Uterus (tissue), 4 donors: ENCODE results near the gene ZMAT5. TPM values are rescaled to one million over a fixed set of nuclear protein-coding genes. Genes with fewer than 3 reads are reported as not detected.

Source experiments
- DNase-seq, 2 donors: peaks; one replicate each; pipeline ENCODE4 v3.0.0-alpha.2; 2019 to 2020
- H3K27ac ChIP-seq, 2 donors: fragments of 200-600 bp; sonication (generic); 1 replicate in 1 of 2; 2 replicates in 1 of 2; pipeline ENCODE4 v1.5.1; 2016 to 2018
- H3K27me3 ChIP-seq, 2 donors: fragments of 200-600 bp; sonication (generic); one replicate each; pipeline ENCODE4 v1.5.1; 2018 to 2019; ENCODE audit warnings: control low read depth in 1 of 2
- H3K36me3 ChIP-seq, 2 donors: fragments of 200-600 bp; sonication (generic); one replicate each; pipeline ENCODE4 v1.5.1; 2019; ENCODE audit warnings: control low read depth in 1 of 2
- H3K4me1 ChIP-seq, 2 donors: fragments of 200-600 bp; sonication (generic); one replicate each; pipeline ENCODE4 v1.5.1; 2018 to 2019; ENCODE audit warnings: control low read depth in 1 of 2
- H3K4me3 ChIP-seq, 2 donors: fragments of 200-600 bp; sonication (generic); 1 replicate in 1 of 2; 2 replicates in 1 of 2; pipeline ENCODE4 v1.5.1; 2018 to 2019; ENCODE audit warnings: mild to moderate bottlenecking in 1 of 2
- H3K9me3 ChIP-seq, 2 donors: fragments of 200-600 bp; sonication (generic); one replicate each; pipeline ENCODE4 v1.5.1; 2019; ENCODE audit warnings: control low read depth in 1 of 2
- CTCF ChIP-seq, 4 experiments: fragments of 200-600 bp in 2 of 4; fragments of 450-650 bp in 2 of 4; sonication (generic) in 2 of 4; IDR thresholded peaks; one replicate each; pipeline ENCODE4 v1.5.1; 2016 to 2019; ENCODE audit warnings: antibody characterized with exemption in 4 of 4, mild to moderate bottlenecking in 2 of 4, moderate library complexity in 1 of 4
- POLR2A ChIP-seq, 2 donors: fragments of 450-650 bp; IDR thresholded peaks; one replicate each; pipeline ENCODE4 v1.6.1; 2016; ENCODE audit warnings: antibody characterized with exemption in 2 of 2, mild to moderate bottlenecking in 1 of 2, moderate library complexity in 1 of 2
- intact Hi-C: fragments of 100-400 bp; cut with DNase I; formaldehyde crosslinking; loops from one replicate; pipeline ENCODE4 v1.15.1; 2023; ENCODE audit warnings: low total_unique reads
- total RNA-seq, 4 donors: library from RNA; depleted of rRNA in 3 of 4; stranded (reverse); fragments of >200 nt in 3 of 4; gene quantifications; one replicate each; pipeline versions ENCODE4 v1.1.0 to v1.2.4, GENCODE V29; 2014 to 2023
- donor health status: DM: yes; HTN: yes; CAD: no.

The ZMAT5 gene
- total RNA-seq, 4 donors from 2014 or later = 12.0 to 47.4 (median 23.4) TPM

GRCh38 chr22:29813563-29813962 is 46.8 kb upstream of the ZMAT5 start:
- H3K27me3 ChIP-seq = no peaks in the 10 kb centered on the region
- no peaks in the 10 kb centered on the region for H3K36me3 ChIP-seq

GRCh38 chr22:29813126-29813525 is 46.3 kb upstream of the ZMAT5 start:
- intact Hi-C loops = no loop called here
- no peaks in the 10 kb centered on the region for H3K27me3 ChIP-seq
- H3K9me3 ChIP-seq = no peaks in the 10 kb centered on the region
- H3K4me3 ChIP-seq = no peak overlapping the region
- no peaks in the 10 kb centered on the region for H3K36me3 ChIP-seq
- H3K27ac ChIP-seq = no peak overlapping the region
- no peak for DNase-seq
- TF ChIP-seq POLR2A (IDR thresholded peaks at IDR 0.05) = no peak
- no peaks in the 10 kb centered on the region for H3K4me1 ChIP-seq

More at GRCh38 chr22:29813563-29813962, 46.8 kb upstream of the ZMAT5 start:
- no peak for DNase-seq
- no peaks in the 10 kb centered on the region for H3K4me1 ChIP-seq
- no peaks in the 10 kb centered on the region for H3K9me3 ChIP-seq
- no peak for TF ChIP-seq POLR2A (IDR thresholded peaks at IDR 0.05)
- TF ChIP-seq CTCF (IDR thresholded peaks at IDR 0.05) = no peak
- intact Hi-C loops = no loop called here
- H3K4me3 ChIP-seq = no peak overlapping the region
- H3K27ac ChIP-seq = no peak overlapping the region

- DNase-seq = no peak
- intact Hi-C loops = no loop called here
- no peaks in the 10 kb centered on the region for H3K27me3 ChIP-seq
- no peak overlapping the region for H3K4me3 ChIP-seq
- TF ChIP-seq POLR2A (IDR thresholded peaks at IDR 0.05) (no peak), CTCF (IDR thresholded peaks at IDR 0.05) (no peak)
- H3K27ac ChIP-seq = no peak overlapping the region
- H3K36me3 ChIP-seq = no peaks in the 10 kb centered on the region
- H3K4me1 ChIP-seq = no peaks in the 10 kb centered on the region
- no peaks in the 10 kb centered on the region for H3K9me3 ChIP-seq
These were observed 44.6 kb upstream of the ZMAT5 start for GRCh38 chr22:29811377-29811776.

- H3K27ac ChIP-seq = no peak overlapping the region
- no peak overlapping the region for H3K4me3 ChIP-seq
- no peaks in the 10 kb centered on the region for H3K4me1 ChIP-seq
- no peak for DNase-seq
- H3K27me3 ChIP-seq = no peaks in the 10 kb centered on the region
- no peaks in the 10 kb centered on the region for H3K9me3 ChIP-seq
- H3K36me3 ChIP-seq = no peaks in the 10 kb centered on the region
- TF ChIP-seq CTCF (IDR thresholded peaks at IDR 0.05) (no peak), POLR2A (IDR thresholded peaks at IDR 0.05) (no peak)
- intact Hi-C loops = no loop called here
These were observed 43.4 kb upstream of the ZMAT5 start for GRCh38 chr22:29810216-29810615.

- H3K4me3 ChIP-seq = no peak overlapping the region
- H3K27ac ChIP-seq = no peak overlapping the region
- DNase-seq = no peak
- intact Hi-C loops = no loop called here
- H3K27me3 ChIP-seq = no peaks in the 10 kb centered on the region
- H3K9me3 ChIP-seq = no peaks in the 10 kb centered on the region
- TF ChIP-seq CTCF (IDR thresholded peaks at IDR 0.05) (no peak), POLR2A (IDR thresholded peaks at IDR 0.05) (no peak)
- no peaks in the 10 kb centered on the region for H3K4me1 ChIP-seq
- no peaks in the 10 kb centered on the region for H3K36me3 ChIP-seq
These were observed 39.4 kb upstream of the ZMAT5 start for GRCh38 chr22:29806196-29806595.

GRCh38 chr22:29804985-29805384 is 38.2 kb upstream of the ZMAT5 start:
- H3K9me3 ChIP-seq = no peaks in the 10 kb centered on the region
- intact Hi-C loops = no loop called here
- DNase-seq = no peak
- no peak for TF ChIP-seq CTCF (IDR thresholded peaks at IDR 0.05)
- no peak for TF ChIP-seq POLR2A (IDR thresholded peaks at IDR 0.05)
- H3K36me3 ChIP-seq = no peaks in the 10 kb centered on the region
- no peak overlapping the region for H3K4me3 ChIP-seq
- no peaks in the 10 kb centered on the region for H3K27me3 ChIP-seq
- no peaks in the 10 kb centered on the region for H3K4me1 ChIP-seq
- no peak overlapping the region for H3K27ac ChIP-seq
